H1 (cell line): ENCODE measurements around the gene MCTS1. TPM values are rescaled to one million over a fixed set of nuclear protein-coding genes. Genes with fewer than 3 reads are reported as not detected.

Experiments
- CEBPB ChIP-seq: IDR thresholded peaks from 2 replicates; pipeline ENCODE4 v1.6.1; 2012; ENCODE audit warnings: low read depth, low read length
- GTF2F1 ChIP-seq: IDR thresholded peaks from 2 replicates; pipeline ENCODE4 v1.6.1; 2012; ENCODE audit warnings: low read depth, low read length, improper control_type of control experiment, borderline replicate concordance
- MAFK ChIP-seq: IDR thresholded peaks from 2 replicates; pipeline ENCODE4 v1.6.1; 2012; ENCODE audit warnings: low read depth, mild to moderate bottlenecking, improper control_type of control experiment, low read length
- POU5F1 ChIP-seq: IDR thresholded peaks from 2 replicates; pipeline ENCODE4 v1.6.1; 2011; ENCODE audit warnings: low read depth, mild to moderate bottlenecking, low read length, moderate library complexity
- SP1 ChIP-seq: IDR thresholded peaks from 2 replicates; pipeline ENCODE4 v1.6.1; 2011; ENCODE audit warnings: low read depth, low read length
- YY1 ChIP-seq: IDR thresholded peaks from 2 replicates; pipeline ENCODE4 v1.6.1; 2011; ENCODE audit warnings: low read depth, mild to moderate bottlenecking, low read length
- polyA plus RNA-seq, 7 experiments: library from polyadenylated mRNA; depleted of rRNA in 3 of 7; stranded (reverse) in 5 of 7; unstranded in 2 of 7; fragments of >200 nt in 5 of 7; fragments of 200-250 nt in 2 of 7; gene quantifications; 1 replicate in 5 of 7; 2 replicates in 1 of 7; 4 replicates in 1 of 7; pipeline versions ENCODE4 v1.2.1 to v1.2.3, GENCODE V29; 2011 to 2013; ENCODE audit warnings: missing spikeins in 2 of 7, mixed read lengths in 2 of 7
- total RNA-seq: library from RNA; stranded (reverse); fragmentation: NEBNext Ultra II Directional; extraction: Animal tissue kit (Norgen Biotek cat#: 25700); gene quantifications from 2 replicates; pipeline ENCODE4 v1.2.1, GENCODE V29; 2021
- TF ChIP-seq, protein P1 (sequence below): fragments of 300-600 bp; sonication (generic); IDR thresholded peaks from 2 replicates; pipeline ENCODE4 v1.7.1; 2012; ENCODE audit warnings: low read length, moderate library complexity, mild to moderate bottlenecking, inconsistent platforms; ENCODE audit not compliant: insufficient replicate concordance

MCTS1 gene
- total and polyA plus RNA-seq, 2 of the 8 experiments (the other 6 are each of a cell fraction or from before 2014, with no cell fraction given): 19.2 to 31.6 TPM

- TF ChIP-seq, protein P1, sequence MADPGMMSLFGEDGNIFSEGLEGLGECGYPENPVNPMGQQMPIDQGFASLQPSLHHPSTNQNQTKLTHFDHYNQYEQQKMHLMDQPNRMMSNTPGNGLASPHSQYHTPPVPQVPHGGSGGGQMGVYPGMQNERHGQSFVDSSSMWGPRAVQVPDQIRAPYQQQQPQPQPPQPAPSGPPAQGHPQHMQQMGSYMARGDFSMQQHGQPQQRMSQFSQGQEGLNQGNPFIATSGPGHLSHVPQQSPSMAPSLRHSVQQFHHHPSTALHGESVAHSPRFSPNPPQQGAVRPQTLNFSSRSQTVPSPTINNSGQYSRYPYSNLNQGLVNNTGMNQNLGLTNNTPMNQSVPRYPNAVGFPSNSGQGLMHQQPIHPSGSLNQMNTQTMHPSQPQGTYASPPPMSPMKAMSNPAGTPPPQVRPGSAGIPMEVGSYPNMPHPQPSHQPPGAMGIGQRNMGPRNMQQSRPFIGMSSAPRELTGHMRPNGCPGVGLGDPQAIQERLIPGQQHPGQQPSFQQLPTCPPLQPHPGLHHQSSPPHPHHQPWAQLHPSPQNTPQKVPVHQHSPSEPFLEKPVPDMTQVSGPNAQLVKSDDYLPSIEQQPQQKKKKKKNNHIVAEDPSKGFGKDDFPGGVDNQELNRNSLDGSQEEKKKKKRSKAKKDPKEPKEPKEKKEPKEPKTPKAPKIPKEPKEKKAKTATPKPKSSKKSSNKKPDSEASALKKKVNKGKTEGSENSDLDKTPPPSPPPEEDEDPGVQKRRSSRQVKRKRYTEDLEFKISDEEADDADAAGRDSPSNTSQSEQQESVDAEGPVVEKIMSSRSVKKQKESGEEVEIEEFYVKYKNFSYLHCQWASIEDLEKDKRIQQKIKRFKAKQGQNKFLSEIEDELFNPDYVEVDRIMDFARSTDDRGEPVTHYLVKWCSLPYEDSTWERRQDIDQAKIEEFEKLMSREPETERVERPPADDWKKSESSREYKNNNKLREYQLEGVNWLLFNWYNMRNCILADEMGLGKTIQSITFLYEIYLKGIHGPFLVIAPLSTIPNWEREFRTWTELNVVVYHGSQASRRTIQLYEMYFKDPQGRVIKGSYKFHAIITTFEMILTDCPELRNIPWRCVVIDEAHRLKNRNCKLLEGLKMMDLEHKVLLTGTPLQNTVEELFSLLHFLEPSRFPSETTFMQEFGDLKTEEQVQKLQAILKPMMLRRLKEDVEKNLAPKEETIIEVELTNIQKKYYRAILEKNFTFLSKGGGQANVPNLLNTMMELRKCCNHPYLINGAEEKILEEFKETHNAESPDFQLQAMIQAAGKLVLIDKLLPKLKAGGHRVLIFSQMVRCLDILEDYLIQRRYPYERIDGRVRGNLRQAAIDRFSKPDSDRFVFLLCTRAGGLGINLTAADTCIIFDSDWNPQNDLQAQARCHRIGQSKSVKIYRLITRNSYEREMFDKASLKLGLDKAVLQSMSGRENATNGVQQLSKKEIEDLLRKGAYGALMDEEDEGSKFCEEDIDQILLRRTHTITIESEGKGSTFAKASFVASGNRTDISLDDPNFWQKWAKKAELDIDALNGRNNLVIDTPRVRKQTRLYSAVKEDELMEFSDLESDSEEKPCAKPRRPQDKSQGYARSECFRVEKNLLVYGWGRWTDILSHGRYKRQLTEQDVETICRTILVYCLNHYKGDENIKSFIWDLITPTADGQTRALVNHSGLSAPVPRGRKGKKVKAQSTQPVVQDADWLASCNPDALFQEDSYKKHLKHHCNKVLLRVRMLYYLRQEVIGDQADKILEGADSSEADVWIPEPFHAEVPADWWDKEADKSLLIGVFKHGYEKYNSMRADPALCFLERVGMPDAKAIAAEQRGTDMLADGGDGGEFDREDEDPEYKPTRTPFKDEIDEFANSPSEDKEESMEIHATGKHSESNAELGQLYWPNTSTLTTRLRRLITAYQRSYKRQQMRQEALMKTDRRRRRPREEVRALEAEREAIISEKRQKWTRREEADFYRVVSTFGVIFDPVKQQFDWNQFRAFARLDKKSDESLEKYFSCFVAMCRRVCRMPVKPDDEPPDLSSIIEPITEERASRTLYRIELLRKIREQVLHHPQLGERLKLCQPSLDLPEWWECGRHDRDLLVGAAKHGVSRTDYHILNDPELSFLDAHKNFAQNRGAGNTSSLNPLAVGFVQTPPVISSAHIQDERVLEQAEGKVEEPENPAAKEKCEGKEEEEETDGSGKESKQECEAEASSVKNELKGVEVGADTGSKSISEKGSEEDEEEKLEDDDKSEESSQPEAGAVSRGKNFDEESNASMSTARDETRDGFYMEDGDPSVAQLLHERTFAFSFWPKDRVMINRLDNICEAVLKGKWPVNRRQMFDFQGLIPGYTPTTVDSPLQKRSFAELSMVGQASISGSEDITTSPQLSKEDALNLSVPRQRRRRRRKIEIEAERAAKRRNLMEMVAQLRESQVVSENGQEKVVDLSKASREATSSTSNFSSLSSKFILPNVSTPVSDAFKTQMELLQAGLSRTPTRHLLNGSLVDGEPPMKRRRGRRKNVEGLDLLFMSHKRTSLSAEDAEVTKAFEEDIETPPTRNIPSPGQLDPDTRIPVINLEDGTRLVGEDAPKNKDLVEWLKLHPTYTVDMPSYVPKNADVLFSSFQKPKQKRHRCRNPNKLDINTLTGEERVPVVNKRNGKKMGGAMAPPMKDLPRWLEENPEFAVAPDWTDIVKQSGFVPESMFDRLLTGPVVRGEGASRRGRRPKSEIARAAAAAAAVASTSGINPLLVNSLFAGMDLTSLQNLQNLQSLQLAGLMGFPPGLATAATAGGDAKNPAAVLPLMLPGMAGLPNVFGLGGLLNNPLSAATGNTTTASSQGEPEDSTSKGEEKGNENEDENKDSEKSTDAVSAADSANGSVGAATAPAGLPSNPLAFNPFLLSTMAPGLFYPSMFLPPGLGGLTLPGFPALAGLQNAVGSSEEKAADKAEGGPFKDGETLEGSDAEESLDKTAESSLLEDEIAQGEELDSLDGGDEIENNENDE: no peak
- TF ChIP-seq SP1 (no peak), CEBPB (no peak), YY1 (no peak), POU5F1 (no peak), GTF2F1 (no peak), MAFK (no peak)
- TF ChIP-seq, all 59 proteins: peak for 0
Measured at GRCh38 chrX:120566817-120567216, 37.1 kb upstream of the MCTS1 start (continued).
